A549 (cell line): ENCODE results near the gene ZNF764. TPM values are rescaled to one million over a fixed set of nuclear protein-coding genes. Genes with fewer than 3 reads are reported as not detected.

ENCODE experiments used
- ATAC-seq, 2 experiments: fragments of 200-7000 bp in 1 of 2; fragments of >200 bp in 1 of 2; cut with Nextera tagmentation in 1 of 2; cut with Tn5 transposase in 1 of 2; 3 replicates each; pipeline versions ENCODE4 v1.8.0 to v1.9.1; 2018 to 2020; ENCODE audit warnings: mild to moderate bottlenecking in 1 of 2, moderate library complexity in 1 of 2
- CTCF ChIA-PET: fragments of 300-600 bp; sonication (Branson Sonifier 250); formaldehyde crosslinking; extraction: SDS; loops from one replicate; lab custom pipeline; 2021; ENCODE audit warnings: antibody characterized with exemption, inconsistent platforms; lab: Yijun Ruan, JAX
- POLR2A ChIA-PET: fragments of 350-600 bp; formaldehyde crosslinking; extraction: SDS; loops from one replicate; lab custom pipeline; 2021; ENCODE audit warnings: antibody characterized with exemption, inconsistent platforms; lab: Yijun Ruan, JAX
- DNase-seq, 2 experiments: peaks; one replicate each; pipeline versions ENCODE4 v3.0.0 to v3.0.0-alpha.2; 2011 to 2016; ENCODE audit warnings: low read depth in 1 of 2, low spot score in 1 of 2
- FAIRE-seq: peaks from 2 replicates; lab custom pipeline; 2011; peaks lifted over from hg19 to GRCh38; lab: Jason Lieb, UNC
- H3K27ac ChIP-seq, 2 experiments: fragments of >200 bp; sonication (Bioruptor Twin); formaldehyde crosslinking; 3 replicates each; pipeline ENCODE4 v1.5.1; 2016 to 2017
- H3K4me1 ChIP-seq: fragments of >200 bp; sonication (Bioruptor Twin); formaldehyde crosslinking; 3 replicates; pipeline ENCODE4 v1.6.1; 2016
- H3K4me2 ChIP-seq: fragments of >200 bp; sonication (Bioruptor Twin); formaldehyde crosslinking; 3 replicates; pipeline ENCODE4 v1.6.1; 2016
- H3K4me3 ChIP-seq: fragments of >200 bp; sonication (Bioruptor Twin); formaldehyde crosslinking; 3 replicates; pipeline ENCODE4 v1.5.1; 2016
- H3K9me3 ChIP-seq: fragments of >200 bp; sonication (Bioruptor Twin); formaldehyde crosslinking; 3 replicates; pipeline ENCODE4 v1.6.1; 2016
- ATOH8 ChIP-seq: fragments of 250-450 bp; sonication (Bioruptor Pico); IDR thresholded peaks from 2 replicates; pipeline ENCODE4 v1.5.0; 2020; ENCODE audit warnings: low read depth, mild to moderate bottlenecking, moderate library complexity
- BCL3 ChIP-seq: fragments of >200 bp; sonication (Bioruptor Twin); formaldehyde crosslinking; IDR thresholded peaks from 3 replicates; pipeline ENCODE4 v1.6.1; 2016
- CHD2 ChIP-seq: fragments of 150-350 bp; IDR thresholded peaks from 2 replicates; pipeline ENCODE4 v1.6.1; 2014; ENCODE audit warnings: low read length; ENCODE audit not compliant: partially characterized antibody
- E2F6 ChIP-seq: IDR thresholded peaks from 2 replicates; pipeline ENCODE4 v1.6.1; 2012; ENCODE audit warnings: low read depth, borderline replicate concordance
- EHF ChIP-seq: fragments of 250-450 bp; sonication (Bioruptor Pico); IDR thresholded peaks from 2 replicates; pipeline ENCODE4 v1.5.0; 2020; ENCODE audit warnings: mild to moderate bottlenecking
- EHMT2 ChIP-seq: fragments of 200-600 bp; sonication (generic); IDR thresholded peaks from 2 replicates; pipeline ENCODE4 v1.6.1; 2016; ENCODE audit warnings: antibody characterized with exemption, low read depth, mild to moderate bottlenecking, moderate library complexity
- FOXS1 ChIP-seq: fragments of 250-450 bp; sonication (Bioruptor Pico); IDR thresholded peaks from 2 replicates; pipeline ENCODE4 v1.5.0; 2020; ENCODE audit warnings: mild to moderate bottlenecking, moderate library complexity
- HES2 ChIP-seq: fragments of >200 bp; sonication (Bioruptor Twin); formaldehyde crosslinking; IDR thresholded peaks from 2 replicates; pipeline ENCODE4 v1.6.1; 2016
- HMGXB4 ChIP-seq: fragments of 250-450 bp; sonication (Bioruptor Pico); IDR thresholded peaks from 2 replicates; pipeline ENCODE4 v1.5.0; 2021; ENCODE audit warnings: mild to moderate bottlenecking, moderate library complexity, borderline replicate concordance
- HOXB13 ChIP-seq: fragments of 250-450 bp; sonication (Bioruptor Pico); IDR thresholded peaks from 2 replicates; pipeline ENCODE4 v1.5.0; 2020; ENCODE audit warnings: low read depth, mild to moderate bottlenecking, moderate library complexity
- JUN ChIP-seq, 2 experiments: fragments of >200 bp; sonication (Bioruptor Twin); formaldehyde crosslinking; IDR thresholded peaks; 2 replicates in 1 of 2; 3 replicates in 1 of 2; pipeline ENCODE4 v1.6.1; 2016 to 2017
- MAX ChIP-seq: IDR thresholded peaks from 2 replicates; pipeline ENCODE4 v1.6.1; 2012
- MYC ChIP-seq: IDR thresholded peaks from 2 replicates; pipeline ENCODE4 v1.6.1; 2012; ENCODE audit warnings: mild to moderate bottlenecking, inconsistent platforms, low read length, improper control_type of control experiment, borderline replicate concordance
- NPAS2 ChIP-seq: fragments of 250-450 bp; sonication (Bioruptor Pico); IDR thresholded peaks from 2 replicates; pipeline ENCODE4 v1.8.0; 2022; ENCODE audit warnings: mild to moderate bottlenecking, moderate library complexity, borderline replicate concordance
- PBX3 ChIP-seq: IDR thresholded peaks from 2 replicates; pipeline ENCODE4 v1.6.1; 2012
- PHF8 ChIP-seq: fragments of 200-600 bp; sonication (generic); IDR thresholded peaks from 2 replicates; pipeline ENCODE4 v1.6.1; 2016; ENCODE audit warnings: low read depth, mild to moderate bottlenecking, antibody characterized with exemption, moderate library complexity, borderline replicate concordance
- POLR2A ChIP-seq: IDR thresholded peaks from 2 replicates; pipeline ENCODE4 v1.6.1; 2012; ENCODE audit warnings: mild to moderate bottlenecking, low read length
- RARB ChIP-seq: fragments of 250-450 bp; sonication (Bioruptor Pico); IDR thresholded peaks from 2 replicates; pipeline ENCODE4 v1.8.0; 2021; ENCODE audit warnings: mild to moderate bottlenecking, moderate library complexity
- RCOR1 ChIP-seq: fragments of 150-350 bp; IDR thresholded peaks from 2 replicates; pipeline ENCODE4 v1.6.1; 2014; ENCODE audit warnings: antibody characterized with exemption, low read length, low read depth
- REST ChIP-seq: fragments of 200-600 bp; sonication (generic); IDR thresholded peaks from 2 replicates; pipeline ENCODE4 v1.6.1; 2016; ENCODE audit warnings: antibody characterized with exemption, mild to moderate bottlenecking, moderate library complexity
- SMC3 ChIP-seq: fragments of >200 bp; sonication (Bioruptor Twin); formaldehyde crosslinking; IDR thresholded peaks from 3 replicates; pipeline ENCODE4 v1.6.1; 2018; ENCODE audit warnings: inconsistent platforms
- TFCP2L1 ChIP-seq: fragments of 250-450 bp; sonication (Bioruptor Pico); IDR thresholded peaks from 2 replicates; pipeline ENCODE4 v1.5.0; 2021; ENCODE audit warnings: mild to moderate bottlenecking
- ZNF302 ChIP-seq: fragments of 250-450 bp; sonication (Bioruptor Pico); IDR thresholded peaks from 2 replicates; pipeline ENCODE4 v1.9.0; 2021; ENCODE audit warnings: inconsistent platforms, mild to moderate bottlenecking, moderate library complexity
- WGBS: methylation state at CpG from one replicate; pipeline ENCODE4 v1.1.6; 2017; ENCODE audit errors: missing lambda C conversion rate; 5-methylcytosine and 5-hydroxymethylcytosine counted together
- polyA plus RNA-seq, 4 experiments: library from polyadenylated mRNA; depleted of rRNA in 3 of 4; stranded (reverse); fragments of >200 nt; fragmentation: RNase III in 1 of 4; extraction: RNeasy Plus Mini Kit Qiagen cat#74134 plus additional on column Dnase treatment in 1 of 4; gene quantifications; 2 replicates in 3 of 4; 3 replicates in 1 of 4; pipeline ENCODE4 v1.2.3, GENCODE V29; 2011 to 2017

The ZNF764 gene
- polyA plus RNA-seq, 2 of the 4 experiments (the other 2 are of a cell fraction): 2.9 to 4.0 TPM

- no peak for TF ChIP-seq REST
- TF ChIP-seq E2F6: peak; percentile 67; the same call in 1 of the 2 replicates
- no peak for TF ChIP-seq EHF (CRISPR knock-in tag)
- 0 out of 2 replicates have a peak, but pooled peaks have one; percentile 24 for TF ChIP-seq ZNF302 (CRISPR knock-in tag)
- no peak for TF ChIP-seq SMC3
- 0 out of 2 replicates have a peak, but pooled peaks have one; percentile 60 for TF ChIP-seq HOXB13 (CRISPR knock-in tag)
- no peak for TF ChIP-seq MYC
- TF ChIP-seq HMGXB4 (CRISPR knock-in tag): 0 out of 2 replicates have a peak, but pooled peaks have one; percentile 39
- no peak for TF ChIP-seq POLR2A
- TF ChIP-seq, all 56 proteins: peak for 8
These were observed 22.9 kb downstream of the ZNF764 start (continued) for GRCh38 chr16:30535106-30535776.

GRCh38 chr16:30534368-30535105 is 23.6 kb downstream of the ZNF764 start, which contains the start of gene ZNF747:
Gene ZNF747, minus strand, starts transcription at chr16:30534858. Its CDS starts 179 bp downstream, at chr16:30534679.
- 20% methylated on average over 33 of the region's 70 CpGs for WGBS
- peak within 1 kb of the TSS; percentile 87 for H3K4me2 ChIP-seq
- peak within 1 kb of the TSS; percentile 52 for H3K4me3 ChIP-seq
- no peaks in the 10 kb centered on the region for H3K9me3 ChIP-seq
- H3K4me1 ChIP-seq: peaks cover 13% of the 10 kb centered on the region; the same call in 2 of the 3 replicates
- POLR2A ChIA-PET: interaction anchor here (0.6 to 3.0 kb wide), 9 partner anchors 16 to 264 kb away, joined by 3 to 36 read pairs (median 5); partner anchors contain the start of genes DCTPP1, ZNF688, ZNF689 and ZNF764
- FAIRE-seq (no peak), DNase-seq (peak; percentile 77 to 90)
- H3K27ac ChIP-seq: peak within 1 kb of the TSS; percentile 89 to 93
- CTCF ChIA-PET: interaction anchor here (1.0 to 2.8 kb wide), 10 partner anchors 9 to 105 kb away, joined by 3 to 12 read pairs (median 8); partner anchors contain the start of genes DCTPP1, ZNF764, ZNF768 and ZNF785
- TF ChIP-seq POLR2A (peak; percentile 72), HES2 (no peak), PBX3 (no peak), MAX (peak; percentile 93), RARB (no peak), ATOH8 (peak; percentile 48; the same call in 1 of the 2 replicates), PHF8 (peak; percentile 36), BCL3 (0 out of 3 replicates have a peak, but pooled peaks have one; percentile 0), NPAS2 (CRISPR knock-in tag) (no peak), E2F6 (peak; percentile 87), MYC (peak; percentile 59; the same call in 1 of the 2 replicates), EHMT2 (no peak), FOXS1 (CRISPR knock-in tag) (no peak), JUN (IDR thresholded peaks at IDR 0.05) (peak in 1 of 2 experiments; percentile 88; a peak in 2 of 5 replicates), TFCP2L1 (no peak), CHD2 (no peak), RCOR1 (no peak)
- TF ChIP-seq, all 56 proteins: peak for 8
- peak; percentile 91 to 93 for ATAC-seq
